ENCODE data around the gene TNIP1.
A peak's percentile ranks its signal among the peaks of the same experiment; 100 is the strongest.

TNIP1 gene

DNA sequence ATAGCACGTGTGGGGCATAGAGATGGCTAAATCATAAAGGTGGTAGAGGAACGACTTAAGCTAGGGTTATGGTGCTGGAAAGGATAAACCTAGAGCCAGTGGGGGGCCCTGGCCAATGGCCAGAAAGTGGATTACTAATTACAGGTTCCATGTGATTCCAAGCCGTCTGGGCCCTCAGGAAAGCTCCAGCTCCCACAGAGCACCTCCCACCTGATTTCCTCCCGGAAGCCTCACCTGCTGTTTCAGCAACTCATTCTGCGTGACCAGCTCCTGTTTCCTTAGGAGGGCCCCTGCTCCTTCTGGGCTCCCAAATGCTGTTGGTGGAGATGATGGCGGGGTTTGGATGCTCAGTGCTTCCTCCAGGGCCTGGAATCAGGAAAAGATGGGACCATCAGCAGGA lies 44.3 kb downstream of the TNIP1 start:
- TF ChIP-seq TAF1 (IDR thresholded peaks at IDR 0.05; ENCODE audit: borderline replicate concordance, low read depth, low read length) (no peak), POLR2AphosphoS5 (IDR thresholded peaks at IDR 0.05; ENCODE audit: low read depth, low read length) (no peak), POLR2A (IDR thresholded peaks at IDR 0.05; ENCODE audit: low read depth, low read length) (no peak)
- no peak for FAIRE-seq

GRCh38 chr5:151034422-151035379 lies 46.1 kb downstream of the TNIP1 start:
- FAIRE-seq (no peak), DNase-seq (ENCODE audit: insufficient read length) (no peak)
- TF ChIP-seq POLR2A (IDR thresholded peaks at IDR 0.05; ENCODE audit: low read depth, low read length), result no peak
- 0 out of 2 replicates have a peak, but pooled peaks have one; percentile 21 for TF ChIP-seq POLR2AphosphoS5 (IDR thresholded peaks at IDR 0.05; ENCODE audit: low read depth, low read length)
- TF ChIP-seq TAF1 (IDR thresholded peaks at IDR 0.05; ENCODE audit: borderline replicate concordance, low read depth, low read length), result no peak

More for the DNA sequence above, 44.3 kb downstream of the TNIP1 start:
- DNase-seq (ENCODE audit: insufficient read length), result no peak

GRCh38 chr5:151033217-151033934 lies 47.5 kb downstream of the TNIP1 start:
- no peak for FAIRE-seq
- no peak for DNase-seq (ENCODE audit: insufficient read length)
- TF ChIP-seq TAF1 (IDR thresholded peaks at IDR 0.05; ENCODE audit: borderline replicate concordance, low read depth, low read length), result no peak
- TF ChIP-seq POLR2A (IDR thresholded peaks at IDR 0.05; ENCODE audit: low read depth, low read length), result no peak
- TF ChIP-seq POLR2AphosphoS5 (IDR thresholded peaks at IDR 0.05; ENCODE audit: low read depth, low read length), result no peak

DNA sequence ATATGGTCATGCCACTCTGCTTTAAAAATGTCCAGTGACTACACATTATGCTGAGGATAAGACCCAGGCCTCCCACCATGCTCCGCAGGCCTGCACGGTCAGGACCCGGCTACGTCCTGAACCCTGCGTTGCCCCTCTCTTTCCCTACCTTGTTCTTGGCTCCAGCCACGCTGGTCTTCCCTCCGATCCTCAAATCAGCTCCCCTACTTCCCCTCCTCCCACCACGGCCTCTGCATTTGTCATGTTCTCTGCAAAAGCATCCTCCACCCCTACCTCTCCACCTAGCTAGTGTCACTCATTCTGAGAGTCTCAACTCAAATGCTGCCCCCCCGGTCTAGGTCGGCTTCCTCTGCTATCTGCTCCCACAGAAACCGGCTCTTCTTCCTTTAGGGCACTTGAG lies 49.3 kb downstream of the TNIP1 start:
- no peak for TF ChIP-seq POLR2A (IDR thresholded peaks at IDR 0.05; ENCODE audit: low read depth, low read length)
- TF ChIP-seq TAF1 (IDR thresholded peaks at IDR 0.05; ENCODE audit: borderline replicate concordance, low read depth, low read length), result no peak
- no peak for TF ChIP-seq POLR2AphosphoS5 (IDR thresholded peaks at IDR 0.05; ENCODE audit: low read depth, low read length)
- FAIRE-seq (no peak), DNase-seq (ENCODE audit: insufficient read length) (no peak)

DNA sequence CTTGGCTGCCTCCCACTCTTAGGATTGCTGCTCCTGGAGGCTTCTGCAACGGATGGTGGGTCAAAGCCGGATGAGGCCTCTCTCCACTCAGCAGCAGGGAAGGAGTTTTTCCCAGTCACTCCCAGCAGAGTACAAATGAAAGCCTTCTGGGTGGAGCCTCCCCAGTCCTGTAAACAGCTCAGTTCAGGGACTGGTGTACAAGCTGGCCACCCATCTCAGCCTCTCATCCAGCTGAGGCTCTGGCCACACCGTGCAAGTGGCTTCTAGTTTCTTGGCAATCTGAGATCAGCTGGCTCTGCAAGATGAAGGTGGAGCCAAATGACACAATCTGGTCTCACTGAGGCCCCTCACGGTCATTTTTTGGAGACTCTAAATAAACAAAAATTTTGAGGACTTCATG lies 50.5 kb downstream of the TNIP1 start:
- FAIRE-seq, result no peak
- TF ChIP-seq POLR2A (IDR thresholded peaks at IDR 0.05; ENCODE audit: low read depth, low read length) (no peak), POLR2AphosphoS5 (IDR thresholded peaks at IDR 0.05; ENCODE audit: low read depth, low read length) (no peak), TAF1 (IDR thresholded peaks at IDR 0.05; ENCODE audit: borderline replicate concordance, low read depth, low read length) (no peak)
- DNase-seq (ENCODE audit: insufficient read length), result no peak

GRCh38 chr5:151030056-151030336 lies 50.8 kb downstream of the TNIP1 start:
- DNase-seq (ENCODE audit: insufficient read length), result no peak

DNA sequence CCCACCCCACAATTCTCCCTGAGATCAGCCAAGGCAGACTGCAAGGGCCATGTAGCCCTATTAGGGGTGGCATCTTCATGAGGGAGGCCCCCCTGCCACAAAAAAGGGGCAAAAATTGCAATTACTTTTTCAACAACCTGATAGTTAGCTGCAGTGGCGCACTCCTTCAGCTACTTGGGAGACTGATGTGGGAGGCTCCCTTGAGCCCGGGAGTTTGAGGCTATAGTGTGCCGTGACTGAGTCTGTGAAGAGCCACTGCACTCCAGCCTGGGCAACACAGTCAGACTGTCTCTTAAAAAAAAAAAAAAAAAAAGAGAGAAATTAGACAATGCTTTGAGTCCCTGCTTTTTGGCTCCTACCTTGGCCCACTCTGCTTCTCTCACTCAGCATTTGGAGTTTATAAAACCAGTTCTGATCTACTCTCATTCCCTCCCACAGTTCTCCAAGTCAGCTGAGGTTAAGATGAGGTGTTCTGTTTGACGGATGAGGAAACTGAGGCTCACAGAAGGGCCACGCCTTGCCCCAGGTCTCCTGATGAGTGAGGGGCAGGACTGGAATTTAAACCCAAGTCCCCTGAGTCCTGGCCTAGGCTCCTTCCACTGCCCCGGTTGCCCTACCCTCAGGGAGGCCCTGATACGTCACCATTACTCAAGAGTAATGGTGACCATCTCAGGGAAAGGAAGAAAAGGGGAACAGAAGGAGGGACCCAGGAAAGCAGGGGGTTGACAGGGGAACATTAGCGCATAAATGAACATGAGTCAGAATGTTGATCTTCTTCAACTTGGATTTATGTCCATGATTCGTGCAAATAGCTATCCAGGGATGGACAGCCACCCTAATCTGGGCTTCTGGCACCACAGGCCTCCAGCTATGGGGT lies 51.4 kb downstream of the TNIP1 start:
- DNase-seq (ENCODE audit: insufficient read length), result no peak
- no peak for FAIRE-seq
- no peak for TF ChIP-seq POLR2AphosphoS5 (IDR thresholded peaks at IDR 0.05; ENCODE audit: low read depth, low read length)
- TF ChIP-seq POLR2A (IDR thresholded peaks at IDR 0.05; ENCODE audit: low read depth, low read length), result no peak
- no peak for TF ChIP-seq TAF1 (IDR thresholded peaks at IDR 0.05; ENCODE audit: borderline replicate concordance, low read depth, low read length)

More at GRCh38 chr5:151030056-151030336, 50.8 kb downstream of the TNIP1 start:
- TF ChIP-seq POLR2A (IDR thresholded peaks at IDR 0.05; ENCODE audit: low read depth, low read length) (no peak), POLR2AphosphoS5 (IDR thresholded peaks at IDR 0.05; ENCODE audit: low read depth, low read length) (no peak), TAF1 (IDR thresholded peaks at IDR 0.05; ENCODE audit: borderline replicate concordance, low read depth, low read length) (no peak)
- no peak for FAIRE-seq

DNA sequence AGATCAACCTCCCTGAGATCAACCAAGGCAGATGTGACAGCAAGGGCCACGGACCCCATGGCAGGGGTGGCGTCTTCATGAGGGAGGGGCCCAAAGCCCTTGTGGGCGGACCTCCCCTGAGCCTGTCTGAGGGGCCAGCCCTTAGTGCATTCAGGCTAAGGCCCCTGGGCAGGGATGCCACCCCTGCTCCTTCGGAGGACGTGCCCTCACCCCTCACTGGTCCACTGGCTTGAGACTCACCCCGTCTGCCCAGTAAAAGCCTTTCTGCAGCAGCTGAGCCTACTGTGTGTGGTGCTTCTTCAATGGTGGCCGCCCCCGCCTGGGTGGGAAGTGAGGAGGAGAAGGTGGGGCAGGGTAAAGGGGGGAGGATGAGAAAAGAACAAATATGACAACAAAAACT lies 52.1 kb downstream of the TNIP1 start:
- FAIRE-seq, result no peak
- TF ChIP-seq POLR2A (IDR thresholded peaks at IDR 0.05; ENCODE audit: low read depth, low read length), result no peak
- no peak for TF ChIP-seq TAF1 (IDR thresholded peaks at IDR 0.05; ENCODE audit: borderline replicate concordance, low read depth, low read length)
- no peak; the same call in 1 of the 2 replicates for TF ChIP-seq POLR2AphosphoS5 (IDR thresholded peaks at IDR 0.05; ENCODE audit: low read depth, low read length)
- DNase-seq (ENCODE audit: insufficient read length), result no peak

DNA sequence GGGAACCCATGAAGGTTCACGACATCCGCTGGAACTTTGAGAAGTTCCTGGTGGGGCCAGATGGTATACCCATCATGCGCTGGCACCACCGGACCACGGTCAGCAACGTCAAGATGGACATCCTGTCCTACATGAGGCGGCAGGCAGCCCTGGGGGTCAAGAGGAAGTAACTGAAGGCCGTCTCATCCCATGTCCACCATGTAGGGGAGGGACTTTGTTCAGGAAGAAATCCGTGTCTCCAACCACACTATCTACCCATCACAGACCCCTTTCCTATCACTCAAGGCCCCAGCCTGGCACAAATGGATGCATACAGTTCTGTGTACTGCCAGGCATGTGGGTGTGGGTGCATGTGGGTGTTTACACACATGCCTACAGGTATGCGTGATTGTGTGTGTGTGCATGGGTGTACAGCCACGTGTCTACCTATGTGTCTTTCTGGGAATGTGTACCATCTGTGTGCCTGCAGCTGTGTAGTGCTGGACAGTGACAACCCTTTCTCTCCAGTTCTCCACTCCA lies 52.8 kb downstream of the TNIP1 start:
- no peak for DNase-seq (ENCODE audit: insufficient read length)
- no peak for TF ChIP-seq TAF1 (IDR thresholded peaks at IDR 0.05; ENCODE audit: borderline replicate concordance, low read depth, low read length)
- peak; percentile 77 for TF ChIP-seq POLR2AphosphoS5 (IDR thresholded peaks at IDR 0.05; ENCODE audit: low read depth, low read length)
- peak; percentile 37; the same call in 1 of the 2 replicates for TF ChIP-seq POLR2A (IDR thresholded peaks at IDR 0.05; ENCODE audit: low read depth, low read length)
- FAIRE-seq, result no peak

DNA sequence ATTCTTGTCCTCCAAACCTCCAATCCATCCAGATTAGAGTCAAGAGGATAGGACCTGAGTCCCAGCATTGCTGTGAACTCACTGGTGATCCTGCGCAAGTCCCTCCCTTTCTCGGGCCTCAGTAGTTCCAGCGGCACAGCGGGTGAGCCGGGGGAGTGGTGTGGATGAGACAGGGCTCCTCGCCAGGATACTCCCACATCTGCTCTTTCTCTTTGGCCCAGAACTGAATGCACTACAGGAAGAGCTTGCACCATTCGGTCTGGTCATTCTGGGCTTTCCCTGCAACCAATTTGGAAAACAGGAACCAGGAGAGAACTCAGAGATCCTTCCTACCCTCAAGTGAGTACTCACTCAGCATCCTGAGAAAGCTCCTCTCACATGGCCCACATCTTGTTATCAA lies 54.2 kb downstream of the TNIP1 start:
- no peak for DNase-seq (ENCODE audit: insufficient read length)
- no peak for FAIRE-seq
- TF ChIP-seq POLR2A (IDR thresholded peaks at IDR 0.05; ENCODE audit: low read depth, low read length) (no peak), TAF1 (IDR thresholded peaks at IDR 0.05; ENCODE audit: borderline replicate concordance, low read depth, low read length) (no peak), POLR2AphosphoS5 (IDR thresholded peaks at IDR 0.05; ENCODE audit: low read depth, low read length) (no peak)

GRCh38 chr5:151026088-151026487 lies 54.7 kb downstream of the TNIP1 start:
- FAIRE-seq (no peak), DNase-seq (ENCODE audit: insufficient read length) (no peak)
- TF ChIP-seq TAF1 (IDR thresholded peaks at IDR 0.05; ENCODE audit: borderline replicate concordance, low read depth, low read length), result no peak
- no peak for TF ChIP-seq POLR2AphosphoS5 (IDR thresholded peaks at IDR 0.05; ENCODE audit: low read depth, low read length)
- no peak for TF ChIP-seq POLR2A (IDR thresholded peaks at IDR 0.05; ENCODE audit: low read depth, low read length)

All from GM12892 (cell line).